Measurements from ENCODE around the gene F7. TPM values are rescaled to one million over a fixed set of nuclear protein-coding genes. Genes with fewer than 3 reads are reported as not detected.
"Not testable (repeated sequence)": the region's sequence is repeated elsewhere in the genome, so short reads cannot be mapped to it uniquely, and the experiment has no call there.

Gene F7
- total RNA-seq, 4 donors from 2014 or later: 0.69 TPM; not detected in 3

DNA sequence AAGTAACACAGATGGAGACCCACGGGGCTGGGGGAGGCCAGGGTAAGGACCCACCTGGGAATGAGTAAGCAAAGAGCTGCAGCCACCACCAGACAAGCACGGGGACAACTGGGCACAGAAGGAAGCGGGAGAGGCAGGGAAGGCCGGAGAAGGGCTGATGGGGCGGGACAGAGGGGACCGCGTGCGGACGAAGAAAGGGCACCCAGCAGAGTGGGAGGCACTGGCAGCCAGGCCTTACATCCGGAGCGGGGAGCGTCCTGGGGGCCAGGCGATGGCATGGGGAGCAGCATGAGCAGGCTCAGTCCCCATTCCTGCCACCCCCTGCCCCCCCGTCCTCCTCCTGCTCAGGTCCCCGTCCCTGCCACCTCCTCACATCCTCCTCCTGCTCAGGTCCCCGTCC, 55.8 kb downstream of the F7 start:
- TF ChIP-seq, protein P1, sequence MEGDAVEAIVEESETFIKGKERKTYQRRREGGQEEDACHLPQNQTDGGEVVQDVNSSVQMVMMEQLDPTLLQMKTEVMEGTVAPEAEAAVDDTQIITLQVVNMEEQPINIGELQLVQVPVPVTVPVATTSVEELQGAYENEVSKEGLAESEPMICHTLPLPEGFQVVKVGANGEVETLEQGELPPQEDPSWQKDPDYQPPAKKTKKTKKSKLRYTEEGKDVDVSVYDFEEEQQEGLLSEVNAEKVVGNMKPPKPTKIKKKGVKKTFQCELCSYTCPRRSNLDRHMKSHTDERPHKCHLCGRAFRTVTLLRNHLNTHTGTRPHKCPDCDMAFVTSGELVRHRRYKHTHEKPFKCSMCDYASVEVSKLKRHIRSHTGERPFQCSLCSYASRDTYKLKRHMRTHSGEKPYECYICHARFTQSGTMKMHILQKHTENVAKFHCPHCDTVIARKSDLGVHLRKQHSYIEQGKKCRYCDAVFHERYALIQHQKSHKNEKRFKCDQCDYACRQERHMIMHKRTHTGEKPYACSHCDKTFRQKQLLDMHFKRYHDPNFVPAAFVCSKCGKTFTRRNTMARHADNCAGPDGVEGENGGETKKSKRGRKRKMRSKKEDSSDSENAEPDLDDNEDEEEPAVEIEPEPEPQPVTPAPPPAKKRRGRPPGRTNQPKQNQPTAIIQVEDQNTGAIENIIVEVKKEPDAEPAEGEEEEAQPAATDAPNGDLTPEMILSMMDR (IDR thresholded peaks at IDR 0.05): no peak
- TF ChIP-seq POLR2A (IDR thresholded peaks at IDR 0.05): no peak
- no peak overlapping the region for H3K27ac ChIP-seq
- H3K36me3 ChIP-seq: no peaks in the 10 kb centered on the region
- H3K9me3 ChIP-seq: no peaks in the 10 kb centered on the region
- no peak overlapping the region for H3K4me3 ChIP-seq
- no peaks in the 10 kb centered on the region for H3K4me1 ChIP-seq
- H3K27me3 ChIP-seq: no peaks in the 10 kb centered on the region
- DNase-seq: no peak
- intact Hi-C loops (cut with DNase I; ENCODE audit: low total_unique reads): no loop called here

DNA sequence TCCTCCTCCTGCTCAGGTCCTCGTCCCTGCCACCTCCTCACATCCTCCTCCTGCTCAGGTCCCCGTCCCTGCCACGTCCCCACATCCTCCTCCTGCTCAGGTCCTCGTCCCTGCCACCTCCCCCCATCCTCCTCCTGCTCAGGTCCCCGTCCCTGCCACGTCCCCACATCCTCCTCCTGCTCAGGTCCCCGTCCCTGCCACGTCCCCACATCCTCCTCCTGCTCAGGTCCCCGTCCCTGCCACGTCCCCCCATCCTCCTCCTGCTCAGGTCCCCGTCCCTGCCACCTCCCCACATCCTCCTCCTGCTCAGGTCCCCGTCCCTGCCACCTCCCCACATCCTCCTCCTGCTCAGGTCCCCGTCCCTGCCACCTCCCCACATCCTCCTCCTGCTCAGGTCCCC, 56.4 kb downstream of the F7 start:
- H3K27ac ChIP-seq; H3K36me3 ChIP-seq; DNase-seq; H3K4me3 ChIP-seq; intact Hi-C loops (cut with DNase I; ENCODE audit: low total_unique reads); H3K9me3 ChIP-seq; H3K27me3 ChIP-seq; H3K4me1 ChIP-seq: not testable (repeated sequence)

DNA sequence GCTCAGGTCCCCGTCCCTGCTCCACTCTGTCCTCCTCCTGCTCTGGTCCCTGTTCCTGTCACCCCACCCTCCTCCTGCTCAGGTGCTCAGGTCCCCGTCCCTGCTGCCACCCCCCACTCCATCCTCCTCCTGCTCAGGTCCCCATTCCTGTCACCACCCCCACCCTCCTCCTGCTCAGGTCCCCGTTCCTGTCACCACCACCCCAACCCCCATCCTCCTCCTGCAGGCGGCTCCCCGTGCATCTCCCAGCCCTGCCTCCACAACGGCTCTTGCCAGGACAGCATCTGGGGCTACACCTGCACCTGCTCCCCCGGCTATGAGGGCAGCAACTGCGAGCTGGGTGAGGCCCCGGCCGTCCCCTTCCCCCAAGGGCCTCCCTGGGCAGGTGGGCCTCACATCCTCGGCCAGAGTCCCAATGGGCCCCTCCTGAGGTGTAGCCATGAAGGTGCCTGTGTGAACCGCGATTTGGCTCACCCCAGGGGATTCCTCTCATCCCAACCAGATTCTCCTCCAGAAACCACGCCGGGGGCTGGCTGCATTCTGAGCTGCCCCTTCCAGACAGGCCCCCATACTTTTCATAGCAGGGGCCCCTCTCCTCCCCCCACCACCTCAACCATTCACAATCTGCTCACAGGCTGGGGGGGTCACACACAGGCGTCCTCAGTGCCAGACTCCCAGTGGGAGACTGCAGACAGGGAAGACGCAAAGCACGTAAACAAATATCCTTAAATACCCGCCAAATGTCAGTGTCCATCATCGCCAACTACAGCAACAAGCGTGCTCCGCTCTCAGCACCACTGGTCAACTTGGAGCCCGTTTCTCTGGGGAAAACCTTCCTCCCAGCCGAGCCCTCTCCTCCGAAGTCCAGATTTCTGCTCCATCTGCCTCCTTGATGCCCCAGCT, 57.4 kb downstream of the F7 start:
- Histone ChIP-seq H3K36me3 (no peaks in the 10 kb centered on the region), H3K4me1 (no peaks in the 10 kb centered on the region), H3K27ac (no peak overlapping the region), H3K27me3 (no peaks in the 10 kb centered on the region), H3K9me3 (no peaks in the 10 kb centered on the region), H3K4me3 (no peak overlapping the region)
- no peak for TF ChIP-seq POLR2A (IDR thresholded peaks at IDR 0.05)
- TF ChIP-seq, protein P1 (IDR thresholded peaks at IDR 0.05): no peak
- DNase-seq: no peak
- intact Hi-C loops (cut with DNase I; ENCODE audit: low total_unique reads): no loop called here

DNA sequence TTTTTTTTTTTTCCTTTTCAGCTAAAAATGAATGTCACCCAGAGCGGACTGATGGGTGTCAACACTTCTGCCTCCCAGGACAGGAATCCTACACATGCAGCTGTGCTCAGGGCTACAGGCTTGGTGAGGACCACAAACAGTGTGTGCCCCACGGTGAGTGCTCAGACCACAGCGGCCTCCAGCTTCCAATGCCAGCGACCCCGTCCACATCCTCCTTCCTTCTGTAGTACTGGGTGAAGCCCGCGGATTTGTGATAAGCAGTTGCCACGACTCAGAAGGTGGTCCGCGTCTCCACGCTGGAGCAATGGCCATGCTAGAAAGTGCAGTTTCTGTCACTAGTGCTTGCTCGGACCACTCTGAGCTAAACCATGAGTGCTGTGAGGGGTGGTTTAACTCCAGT, 58.9 kb downstream of the F7 start:
- Histone ChIP-seq H3K9me3 (no peaks in the 10 kb centered on the region), H3K27me3 (no peaks in the 10 kb centered on the region), H3K36me3 (no peaks in the 10 kb centered on the region), H3K4me1 (no peaks in the 10 kb centered on the region), H3K4me3 (no peak overlapping the region), H3K27ac (no peak overlapping the region)
- DNase-seq: no peak
- TF ChIP-seq, protein P1 (IDR thresholded peaks at IDR 0.05): no peak
- TF ChIP-seq POLR2A (IDR thresholded peaks at IDR 0.05): no peak
- intact Hi-C loops (cut with DNase I; ENCODE audit: low total_unique reads): no loop called here

DNA sequence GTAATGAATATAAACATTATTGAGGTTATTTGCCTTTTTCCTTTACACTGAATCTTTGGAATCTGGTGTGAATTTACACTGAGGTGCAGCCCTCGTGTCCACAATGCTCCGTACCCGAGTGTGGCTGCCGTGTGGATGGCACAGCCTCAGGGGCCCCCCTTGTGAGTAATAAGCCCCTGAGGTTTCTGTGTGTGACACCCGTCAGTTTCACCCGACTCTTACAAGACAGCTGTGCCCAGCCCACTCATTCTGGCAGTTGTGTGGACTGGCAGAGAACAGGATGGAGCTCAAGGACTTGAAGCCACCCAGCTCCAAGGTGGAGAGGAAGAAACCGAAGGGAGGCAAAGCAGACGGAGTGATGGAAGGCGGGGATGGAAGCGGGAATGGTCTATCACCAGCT, 60.7 kb downstream of the F7 start:
- intact Hi-C loops (cut with DNase I; ENCODE audit: low total_unique reads): no loop called here
- no peak for DNase-seq

More for the DNA sequence above, 60.7 kb downstream of the F7 start:
- Histone ChIP-seq H3K27me3 (no peaks in the 10 kb centered on the region), H3K4me3 (no peak overlapping the region), H3K36me3 (no peaks in the 10 kb centered on the region), H3K4me1 (no peaks in the 10 kb centered on the region), H3K9me3 (no peaks in the 10 kb centered on the region), H3K27ac (no peak overlapping the region)
- TF ChIP-seq, protein P1 (IDR thresholded peaks at IDR 0.05): no peak
- TF ChIP-seq POLR2A (IDR thresholded peaks at IDR 0.05): no peak
